ENCODE data around the gene XCR1. TPM values are rescaled to one million over a fixed set of nuclear protein-coding genes. Genes with fewer than 3 reads are reported as not detected.

Gene XCR1
- total RNA-seq, 2 donors from 2014 or later, result not detected

DNA sequence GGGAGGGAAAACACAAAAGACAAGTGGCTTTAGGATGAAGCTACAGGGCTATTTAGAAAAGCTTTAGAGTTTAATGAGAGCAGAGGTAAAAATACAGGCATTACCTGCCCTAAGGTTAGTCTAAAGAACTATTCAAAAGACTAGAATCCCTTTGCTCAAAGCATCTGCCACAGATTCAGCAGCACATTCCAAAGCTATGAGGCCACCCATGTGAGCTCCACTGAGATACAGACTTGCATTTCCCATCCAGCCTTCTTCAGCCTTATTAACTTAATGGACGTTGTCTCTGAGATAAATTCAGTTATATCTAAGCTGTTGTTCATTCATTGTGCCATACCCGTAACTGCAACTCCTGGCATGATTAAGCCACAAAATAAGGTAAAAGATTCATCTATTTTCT is 58.6 kb downstream of the XCR1 start:
- ATAC-seq (replicated peaks in 1 of 2) (no peak), DNase-seq (no peak)
- H3K27me3 Mint-ChIP-seq (ENCODE audit: low read depth), result no peaks in the 10 kb centered on the region
- H3K27ac Mint-ChIP-seq, result no peak overlapping the region
- H3K9me3 Mint-ChIP-seq, result no peaks in the 10 kb centered on the region
- H3K36me3 Mint-ChIP-seq (ENCODE audit: insufficient read depth in 2 of 2), result peaks cover 17 to 35% of the 10 kb centered on the region in 2 donors
- peaks cover 88% of the 10 kb centered on the region for H3K4me1 Mint-ChIP-seq (ENCODE audit: low read depth)
- no peak overlapping the region for H3K4me3 Mint-ChIP-seq

DNA sequence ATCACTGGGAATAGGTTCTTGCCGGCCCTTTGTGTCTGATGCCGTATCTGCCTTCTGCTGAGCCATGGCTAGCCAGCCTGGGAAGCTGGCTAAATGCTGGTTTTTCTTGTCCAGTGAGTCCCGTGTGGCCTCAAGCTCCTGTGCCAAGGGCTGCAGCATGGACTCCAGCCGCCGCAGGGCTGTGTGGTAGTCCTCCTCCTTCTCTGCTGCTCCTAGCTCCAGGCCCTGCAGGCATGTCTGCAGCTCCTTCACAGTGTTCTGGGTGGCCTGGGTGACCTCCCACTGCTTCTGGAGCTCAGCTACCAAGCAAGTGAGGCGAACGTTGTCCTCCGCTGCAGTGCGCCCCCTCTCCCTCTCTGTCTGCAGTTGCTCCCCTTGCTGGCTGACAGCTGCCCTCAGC is 59.1 kb downstream of the XCR1 start:
- H3K4me1 Mint-ChIP-seq (ENCODE audit: low read depth), result peaks cover 88% of the 10 kb centered on the region
- H3K9me3 Mint-ChIP-seq, result no peaks in the 10 kb centered on the region
- H3K27ac Mint-ChIP-seq, result no peak overlapping the region
- no peak for DNase-seq
- no peak overlapping the region for H3K4me3 Mint-ChIP-seq
- no peak for ATAC-seq (replicated peaks in 1 of 2)
- peaks cover 21 to 36% of the 10 kb centered on the region in 2 donors for H3K36me3 Mint-ChIP-seq (ENCODE audit: insufficient read depth in 2 of 2)
- H3K27me3 Mint-ChIP-seq (ENCODE audit: low read depth), result no peaks in the 10 kb centered on the region

DNA sequence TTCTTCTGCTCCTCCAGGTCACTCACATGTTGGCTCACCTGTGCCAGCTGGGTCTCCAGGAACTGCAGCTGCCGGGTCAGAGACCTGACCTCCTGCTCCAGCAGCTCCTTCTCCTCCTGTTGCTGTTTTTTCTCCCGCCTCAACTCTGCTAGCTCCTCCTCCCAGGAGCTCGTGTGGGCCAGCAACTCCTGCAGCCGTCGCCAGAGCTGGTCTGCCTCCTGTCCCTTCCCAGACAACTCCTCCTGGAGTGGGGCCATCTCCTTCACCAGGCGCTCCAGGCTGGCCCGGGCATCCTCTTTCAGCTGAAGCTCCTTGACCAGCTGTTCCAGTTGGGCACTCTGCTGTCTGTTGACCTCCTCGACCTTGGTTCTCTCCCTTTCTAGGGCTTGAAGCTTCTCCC is 59.6 kb downstream of the XCR1 start:
- H3K27ac Mint-ChIP-seq, result no peak overlapping the region
- no peaks in the 10 kb centered on the region for H3K27me3 Mint-ChIP-seq (ENCODE audit: low read depth)
- DNase-seq, result no peak
- no peak overlapping the region for H3K4me3 Mint-ChIP-seq
- H3K36me3 Mint-ChIP-seq (ENCODE audit: insufficient read depth in 2 of 2), result peaks cover 22 to 37% of the 10 kb centered on the region in 2 donors
- ATAC-seq (replicated peaks in 1 of 2), result no peak
- peaks cover 88% of the 10 kb centered on the region for H3K4me1 Mint-ChIP-seq (ENCODE audit: low read depth)
- no peaks in the 10 kb centered on the region for H3K9me3 Mint-ChIP-seq

Other genes with a start within 250 kb of the XCR1 start
- gene SLC6A20, start 230.9 kb downstream of the XCR1 start, total RNA-seq, result not detected
- gene LZTFL1, start 185.4 kb downstream of the XCR1 start, total RNA-seq, result 1 to 10 TPM; 4.9 to 8.8 TPM
- under 1 TPM in 1 of 2 donors, not detected in 1; 0.14 TPM for gene CCR9, start 140.9 kb downstream of the XCR1 start, total RNA-seq
- gene CXCR6, start 84.0 kb downstream of the XCR1 start, total RNA-seq, result 10 to 100 TPM in 1 of 2 donors, 1 to 10 TPM in 1; 2.0 to 13.1 TPM
- 10 to 100 TPM; 17.6 to 25.1 TPM for gene FYCO1, start 31.7 kb downstream of the XCR1 start, total RNA-seq
- under 1 TPM; 0.17 to 0.51 TPM for gene CCR1, start 180.8 kb upstream of the XCR1 start, total RNA-seq
- not detected for gene CCR3, start 215.0 kb upstream of the XCR1 start, total RNA-seq

Data from activated T-cell treated with anti-CD3 and anti-CD28 coated beads, Interleukin-2, amount 50 U/mL, for 72 hours (primary cell).